K562 (cell line): Measurements from ENCODE around the gene ST6GALNAC1. TPM values are rescaled to one million over a fixed set of nuclear protein-coding genes. Genes with fewer than 3 reads are reported as not detected.
A peak's percentile ranks its signal among the peaks of the same experiment; 100 is the strongest.

Experiments
- ARID1B ChIP-seq: fragments of 450-650 bp; IDR thresholded peaks from 2 replicates; pipeline ENCODE4 v1.6.1; 2016; ENCODE audit warnings: antibody characterized with exemption, mild to moderate bottlenecking, inconsistent platforms
- CBFA2T3 ChIP-seq: fragments of 450-650 bp; IDR thresholded peaks from 2 replicates; pipeline ENCODE4 v1.6.1; 2017
- CGGBP1 ChIP-seq: fragments of 250-450 bp; sonication (Bioruptor Pico); IDR thresholded peaks from 2 replicates; pipeline ENCODE4 v1.9.0; 2021; ENCODE audit warnings: mild to moderate bottlenecking
- CHAMP1 ChIP-seq: fragments of 450-650 bp; IDR thresholded peaks from 2 replicates; pipeline ENCODE4 v1.6.1; 2016; ENCODE audit warnings: mild to moderate bottlenecking
- CREM ChIP-seq: IDR thresholded peaks from 2 replicates; pipeline ENCODE4 v1.6.1; 2014; ENCODE audit warnings: antibody characterized with exemption, low read depth
- CTCFL ChIP-seq: IDR thresholded peaks from 2 replicates; pipeline ENCODE4 v1.6.1; 2011; ENCODE audit warnings: borderline replicate concordance, low read depth, mild to moderate bottlenecking, moderate library complexity, low read length; ENCODE audit not compliant: insufficient read depth, poor library complexity, severe bottlenecking
- MEIS2 ChIP-seq: fragments of 450-650 bp; IDR thresholded peaks from 2 replicates; pipeline ENCODE4 v1.6.1; 2014; ENCODE audit warnings: mild to moderate bottlenecking; ENCODE audit not compliant: partially characterized antibody
- NUFIP1 ChIP-seq: fragments of 450-650 bp; IDR thresholded peaks from 2 replicates; pipeline ENCODE4 v1.6.1; 2018; ENCODE audit not compliant: partially characterized antibody
- SIN3A ChIP-seq, 2 experiments: fragments of 150-350 bp in 1 of 2; IDR thresholded peaks; 2 replicates each; pipeline ENCODE4 v1.6.1; 2011 to 2016; ENCODE audit warnings: borderline replicate concordance in 2 of 2, low read depth in 2 of 2, low read length in 2 of 2, mild to moderate bottlenecking in 2 of 2, moderate library complexity in 2 of 2; ENCODE audit not compliant: control insufficient read depth in 1 of 2
- SLC30A9 ChIP-seq: fragments of 250-450 bp; sonication (Bioruptor Pico); IDR thresholded peaks from 2 replicates; pipeline ENCODE4 v1.8.0; 2022; ENCODE audit warnings: mild to moderate bottlenecking, moderate library complexity
- TBL1XR1 ChIP-seq, 2 experiments: IDR thresholded peaks; 2 replicates each; pipeline ENCODE4 v1.6.1; 2012; ENCODE audit warnings: improper control_type of control experiment in 2 of 2, low read length in 2 of 2, mild to moderate bottlenecking in 1 of 2
- UBTF ChIP-seq, 2 experiments: IDR thresholded peaks; 2 replicates each; pipeline ENCODE4 v1.6.1; 2012; ENCODE audit warnings: improper control_type of control experiment in 2 of 2, low read depth in 2 of 2, low read length in 2 of 2, borderline replicate concordance in 1 of 2
- ZBTB49 ChIP-seq: sonication (generic); formaldehyde crosslinking; IDR thresholded peaks from 2 replicates; pipeline ENCODE4 v1.8.0; 2022; ENCODE audit warnings: missing genetic modification reagents, mild to moderate bottlenecking, borderline replicate concordance
- ZNF12 ChIP-seq: sonication (generic); formaldehyde crosslinking; IDR thresholded peaks from 2 replicates; pipeline ENCODE4 v1.4.0; 2020; ENCODE audit warnings: mild to moderate bottlenecking, missing genetic modification reagents
- ZNF24 ChIP-seq: fragments of 450-650 bp; IDR thresholded peaks from 2 replicates; pipeline ENCODE4 v1.6.1; 2016
- ZNF449 ChIP-seq: fragments of 250-450 bp; sonication (Bioruptor Pico); IDR thresholded peaks from 2 replicates; pipeline ENCODE4 v1.8.0; 2022; ENCODE audit warnings: moderate library complexity, mild to moderate bottlenecking, inconsistent platforms
- ZNF780A ChIP-seq: fragments of 250-450 bp; sonication (Bioruptor Pico); IDR thresholded peaks from 2 replicates; pipeline ENCODE4 v1.5.0; 2021; ENCODE audit warnings: mild to moderate bottlenecking
- polyA plus RNA-seq, 8 experiments: library from polyadenylated mRNA; depleted of rRNA in 4 of 8; stranded (reverse) in 5 of 8; unstranded in 3 of 8; fragments of >200 nt; fragmentation: Nextera tagmentation in 2 of 8; fragmentation: Illumina TruSeq in 1 of 8; extraction: Ambion mirVana in 2 of 8; extraction: Trizol in 1 of 8; gene quantifications; 2 replicates each; pipeline versions ENCODE4 v1.2.1 to v1.2.3, GENCODE V29; 2011 to 2014; ENCODE audit warnings: inconsistent platforms in 1 of 8, missing spikeins in 1 of 8
- total RNA-seq, 7 experiments: library from RNA; depleted of rRNA in 6 of 7; stranded (reverse); fragments of >200 nt in 6 of 7; fragmentation: Illumina TruSeq in 2 of 7; extraction: Trizol in 2 of 7; gene quantifications; 2 replicates each; pipeline versions ENCODE4 v1.2.1 to v1.2.3, GENCODE V29; 2011 to 2021; ENCODE audit warnings: low replicate concordance in 1 of 7

The ST6GALNAC1 gene
- total and polyA plus RNA-seq, 9 of the 15 experiments (the other 6 are each of a cell fraction or from before 2014, with no cell fraction given), result 20.6 to 68.4 (median 50.5) TPM

GRCh38 chr17:76654408-76654807 is 10.9 kb upstream of the ST6GALNAC1 start (continued):
- TF ChIP-seq ZBTB49 (CRISPR knock-in tag), result no peak
- TF ChIP-seq ZNF449 (CRISPR knock-in tag), result no peak
- TF ChIP-seq UBTF (IDR thresholded peaks at IDR 0.05; ENCODE audit: borderline replicate concordance in 1 of 2, low read depth in 2 of 2, low read length in 2 of 2), result no peak
- peak; percentile 88 for TF ChIP-seq CBFA2T3
- TF ChIP-seq SLC30A9 (CRISPR knock-in tag), result no peak
- TF ChIP-seq CGGBP1, result no peak
- no peak for TF ChIP-seq CREM
- TF ChIP-seq ZNF12 (CRISPR knock-in tag), result no peak
- no peak for TF ChIP-seq CTCFL
- TF ChIP-seq TBL1XR1 (IDR thresholded peaks at IDR 0.05; ENCODE audit: low read length in 2 of 2), result peak in 1 of 2 experiments; percentile 38; a peak in 1 of 4 replicates
- no peak for TF ChIP-seq CHAMP1
- TF ChIP-seq SIN3A (IDR thresholded peaks at IDR 0.05; ENCODE audit: borderline replicate concordance in 2 of 2, control insufficient read depth in 1 of 2, low read depth in 2 of 2, low read length in 2 of 2), result no peak
- TF ChIP-seq ZNF24, result no peak
- peak; percentile 79 for TF ChIP-seq ARID1B
- TF ChIP-seq ZNF780A (CRISPR knock-in tag), result no peak
- TF ChIP-seq MEIS2, result peak; percentile 70
- TF ChIP-seq NUFIP1, result no peak
